ENCODE measurements around the gene RNF113A.

- no peak for TF ChIP-seq POLR2AphosphoS5 (IDR thresholded peaks at IDR 0.05)
- no peak for TF ChIP-seq POLR2A (IDR thresholded peaks at IDR 0.05)
These were observed 18.1 kb downstream of the RNF113A start for GRCh38 chrX:119853444-119853843.
